Measurements from ENCODE around the gene SLC22A3.

- no peak for TF ChIP-seq CTCF (conservative IDR thresholded peaks at IDR 0.05; ENCODE audit: low read length)
- no peak for TF ChIP-seq EZH2phosphoT487 (IDR thresholded peaks at IDR 0.05; ENCODE audit: borderline replicate concordance, low read depth, low read length)
These were observed 5.0 kb upstream of the SLC22A3 start for GRCh38 chr6:160343144-160343543.

Data from OCI-LY7 (cell line).